Pancreas (tissue), 10 donors: ENCODE results near the gene MS4A6E. TPM values are rescaled to one million over a fixed set of nuclear protein-coding genes. Genes with fewer than 3 reads are reported as not detected.

Source experiments
- ATAC-seq, 4 donors: fragments of 200-7000 bp; cut with Tn5 transposase; one replicate each; pipeline versions ENCODE4 v1.8.0 to v1.9.1; 2020; ENCODE audit warnings: mild to moderate bottlenecking in 4 of 4, moderate library complexity in 4 of 4
- DNase-seq, 6 donors: peaks; one replicate each; pipeline ENCODE4 v3.0.0-alpha.2; 2020
- FAIRE-seq: peaks from 2 replicates; lab custom pipeline; 2012; peaks lifted over from hg19 to GRCh38; lab: Jason Lieb, UNC
- H3K27ac ChIP-seq, 4 donors: fragments of 200-600 bp; sonication (generic); 1 replicate in 3 of 4; 2 replicates in 1 of 4; pipeline versions ENCODE4 v1.5.0 to v1.8.0; 2020
- H3K27me3 ChIP-seq, 4 donors: fragments of 200-600 bp; one replicate each; pipeline ENCODE4 v1.8.0; 2021
- H3K36me3 ChIP-seq, 3 donors: fragments of 200-600 bp; sonication (generic) in 1 of 3; one replicate each; pipeline versions ENCODE4 v1.5.0 to v1.8.0; 2020 to 2021
- H3K4me1 ChIP-seq, 3 donors: fragments of 200-600 bp; one replicate each; pipeline ENCODE4 v1.8.0; 2021
- H3K4me3 ChIP-seq, 4 donors: fragments of 200-600 bp; sonication (generic) in 2 of 4; one replicate each; pipeline versions ENCODE4 v1.5.0 to v1.8.0; 2020 to 2021
- H3K9me3 ChIP-seq, 4 donors: fragments of 200-600 bp; one replicate each; pipeline ENCODE4 v1.8.0; 2021
- CTCF ChIP-seq, 4 donors: fragments of 200-600 bp; sonication (generic) in 3 of 4; IDR thresholded peaks; one replicate each; pipeline versions ENCODE4 v1.5.0 to v1.8.0; 2021; ENCODE audit warnings: antibody characterized with exemption in 4 of 4
- WGBS, 2 donors: extraction: QIAGEN DNeasy Blood & Tissue Kit; methylation state at CpG; one replicate each; pipeline ENCODE4 v1.1.7; 2013; 5-methylcytosine and 5-hydroxymethylcytosine counted together
- intact Hi-C, 3 donors: fragments of 100-400 bp; cut with DNase I; formaldehyde crosslinking; loops; one replicate each; pipeline versions ENCODE4 v1.11.1 to v1.14.2; 2022
- polyA plus RNA-seq, 2 donors: library from polyadenylated mRNA; stranded (reverse); fragments of 200-250 nt; gene quantifications; one replicate each; pipeline ENCODE4 v1.2.3, GENCODE V29; 2013
- total RNA-seq, 6 donors: library from RNA; stranded (reverse); fragmentation: NEBNext Ultra II Directional in 4 of 6; extraction: Animal tissue kit (Norgen Biotek cat#: 25700) in 4 of 6; gene quantifications; one replicate each; pipeline versions ENCODE4 v1.2.1 to v1.2.4, GENCODE V29; 2021 to 2023
- donor health status: healthy with polysubstance abuse.
- donor health status: DM: no; HTN: no; CAD: no; lungs with moderate emphysema.
- donor health status: DM: no; HTN: no; CAD: no.
- donor health status: control.
- donor health status: control.
- donor health status: Bipolar disorder and iron deficiency.
- donor health status: DM: yes; HTN: yes; CAD: no.
- donor health status: DM: no; HTN: no; CAD: no.
- donor health status: DM: no; HTN: no; CAD: no.
- donor health status: DM: yes; HTN: yes; CAD: no.

Gene MS4A6E
- total and polyA plus RNA-seq, 8 donors, result not detected

- Histone ChIP-seq H3K36me3 (no peaks in the 10 kb centered on the region), H3K4me3 (no peak overlapping the region), H3K4me1 (no peaks in the 10 kb centered on the region), H3K27ac (peak overlapping the region in 1 of 4 donors; percentile 23), H3K9me3 (no peaks in the 10 kb centered on the region), H3K27me3 (no peaks in the 10 kb centered on the region)
- peak in 2 of 4 donors; percentile 61 to 65 for ATAC-seq
- no peak for TF ChIP-seq CTCF (IDR thresholded peaks at IDR 0.05)
- 26 to 53% methylated on average over 3 of the region's 3 CpGs for WGBS, 2 donors
- FAIRE-seq, result no peak
- intact Hi-C loops, result no loop called here
- DNase-seq, result no peak
Observed at GRCh38 chr11:60332846-60333245, 5.8 kb downstream of the MS4A6E start.

- no peaks in the 10 kb centered on the region for H3K27me3 ChIP-seq
- no peak overlapping the region for H3K27ac ChIP-seq
- H3K4me1 ChIP-seq, result no peaks in the 10 kb centered on the region
- no peak overlapping the region for H3K4me3 ChIP-seq
- no peaks in the 10 kb centered on the region for H3K9me3 ChIP-seq
- peak in 3 of 4 donors; percentile 74 to 87 (median 84) for ATAC-seq
- intact Hi-C loops, result no loop called here
- 9 to 21% methylated on average over 2 of the region's 2 CpGs for WGBS, 2 donors
- FAIRE-seq, result no peak
- peak in 5 of 6 donors; percentile 26 to 73 (median 42) for DNase-seq
- no peaks in the 10 kb centered on the region for H3K36me3 ChIP-seq
- peak; percentile 69 to 76 (median 75) for TF ChIP-seq CTCF (IDR thresholded peaks at IDR 0.05)
Observed at GRCh38 chr11:60334005-60334620, 7.1 kb downstream of the MS4A6E start.

DNA sequence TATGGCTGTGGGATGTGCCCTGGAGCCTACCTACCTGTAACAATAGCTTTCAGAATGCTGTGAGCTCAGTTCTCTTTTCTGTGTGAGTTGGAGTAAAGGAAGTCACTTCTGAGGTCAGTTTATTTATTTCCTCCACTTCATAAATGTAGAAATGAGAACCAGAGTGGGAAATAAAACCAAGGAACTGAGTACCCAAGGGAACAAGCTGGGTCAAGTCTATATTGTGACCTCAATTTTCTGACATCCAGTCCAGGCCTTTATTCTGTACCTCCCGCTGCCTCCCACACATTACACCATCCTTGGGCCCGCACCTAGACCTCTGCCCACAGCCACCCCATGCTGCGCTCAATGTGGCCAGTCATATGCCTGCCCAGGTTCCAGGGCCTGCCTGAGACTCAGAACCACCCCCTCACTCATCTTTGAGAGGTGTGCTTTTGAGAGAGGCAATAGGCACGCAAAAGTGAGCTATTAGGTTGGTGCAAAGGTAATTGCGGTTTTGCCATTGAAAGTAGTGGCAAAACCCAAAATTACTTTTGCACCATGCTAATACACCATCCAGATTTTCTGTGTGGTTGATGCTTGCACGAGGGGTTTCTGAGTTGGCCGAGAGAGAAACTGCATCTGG is 9.8 kb downstream of the MS4A6E start:
- Histone ChIP-seq H3K9me3 (no peaks in the 10 kb centered on the region), H3K4me3 (no peak overlapping the region), H3K27ac (no peak overlapping the region), H3K4me1 (no peaks in the 10 kb centered on the region), H3K27me3 (no peaks in the 10 kb centered on the region), H3K36me3 (no peaks in the 10 kb centered on the region)
- WGBS, 2 donors, result 88% methylated on average over 7 of the region's 7 CpGs
- no peak for TF ChIP-seq CTCF (IDR thresholded peaks at IDR 0.05)
- peak in 1 of 4 donors; percentile 62 for ATAC-seq
- intact Hi-C loops, result no loop called here
- DNase-seq, result no peak
- FAIRE-seq, result no peak

DNA sequence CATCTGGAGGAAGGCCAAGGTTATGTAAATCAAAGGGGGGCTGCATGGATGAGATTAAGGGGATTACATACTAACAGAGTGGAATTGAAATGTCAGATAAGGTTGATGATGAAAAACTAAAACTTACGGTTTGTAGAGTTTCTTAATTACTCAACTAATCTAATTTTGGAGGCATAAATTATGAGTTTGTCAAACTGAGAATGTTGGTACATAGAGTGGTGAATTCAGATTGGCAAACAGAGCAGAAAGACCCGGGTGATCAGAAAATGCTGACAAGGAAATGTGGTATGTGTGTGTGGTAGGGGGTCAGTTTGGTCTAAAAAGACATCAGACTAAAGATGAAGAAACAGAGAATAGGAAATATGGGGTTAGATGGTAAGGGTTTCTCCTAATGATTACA is 11.0 kb downstream of the MS4A6E start:
- WGBS, 2 donors, result 42 to 48% methylated on average over 2 of the region's 2 CpGs
- DNase-seq (no peak), FAIRE-seq (no peak), ATAC-seq (no peak)
- Histone ChIP-seq H3K4me3 (no peak overlapping the region), H3K36me3 (no peaks in the 10 kb centered on the region), H3K9me3 (no peaks in the 10 kb centered on the region), H3K27ac (no peak overlapping the region), H3K27me3 (no peaks in the 10 kb centered on the region), H3K4me1 (no peaks in the 10 kb centered on the region)
- TF ChIP-seq CTCF (IDR thresholded peaks at IDR 0.05), result no peak
- intact Hi-C loops, result no loop called here

DNA sequence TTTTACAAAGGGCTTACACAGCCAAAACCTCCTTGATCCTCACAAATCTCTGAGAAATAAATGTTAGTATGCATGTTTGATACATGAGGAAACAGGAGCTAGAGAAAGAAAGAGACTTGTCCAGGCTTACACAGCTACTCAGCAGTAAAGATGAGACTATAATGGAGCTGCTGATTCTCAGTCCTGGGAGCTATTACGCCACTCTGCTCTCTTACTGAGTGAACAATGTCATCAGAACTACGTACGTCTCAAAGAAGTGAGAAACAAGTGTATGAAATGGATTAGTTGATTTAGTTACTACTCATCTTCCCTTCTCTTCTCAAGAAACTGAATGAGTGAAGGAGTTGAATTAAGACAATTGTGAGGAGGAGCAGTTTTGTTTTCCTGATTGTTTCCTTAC is 12.3 kb downstream of the MS4A6E start:
- H3K4me1 ChIP-seq, result no peaks in the 10 kb centered on the region
- no peak for DNase-seq
- intact Hi-C loops, result no loop called here
- no peaks in the 10 kb centered on the region for H3K9me3 ChIP-seq
- ATAC-seq, result no peak
- FAIRE-seq, result no peak
- no peak overlapping the region for H3K4me3 ChIP-seq
- H3K36me3 ChIP-seq, result no peaks in the 10 kb centered on the region
- H3K27me3 ChIP-seq, result no peaks in the 10 kb centered on the region
- WGBS, 2 donors, result 51 to 56% methylated on average over 3 of the region's 3 CpGs
- H3K27ac ChIP-seq, result no peak overlapping the region
- TF ChIP-seq CTCF (IDR thresholded peaks at IDR 0.05), result no peak
